Aorta (tissue), 5 donors: ENCODE results near the gene CNOT11. TPM values are rescaled to one million over a fixed set of nuclear protein-coding genes. Genes with fewer than 3 reads are reported as not detected.
A peak's percentile ranks its signal among the peaks of the same experiment; 100 is the strongest.
"Not testable (repeated sequence)": the region's sequence is repeated elsewhere in the genome, so short reads cannot be mapped to it uniquely, and the experiment has no call there.

ENCODE experiments used
- ATAC-seq: fragments of 200-7000 bp; cut with Tn5 transposase; one replicate; pipeline ENCODE4 v1.9.1; 2022; ENCODE audit warnings: moderate library complexity; ENCODE audit not compliant: low FRiP score
- DNase-seq, 2 donors: peaks; one replicate each; pipeline ENCODE4 v3.0.0-alpha.2; 2020
- H3K27ac ChIP-seq, 2 donors: one replicate each; pipeline ENCODE4 v1.5.1; 2013; ENCODE audit warnings: low read length in 2 of 2, mild to moderate bottlenecking in 2 of 2, moderate library complexity in 2 of 2, control low read depth in 1 of 2, inconsistent platforms in 1 of 2, low read depth in 1 of 2
- H3K27me3 ChIP-seq, 2 donors: one replicate each; pipeline ENCODE4 v1.6.1; 2013; ENCODE audit warnings: control low read depth in 1 of 2, low read length in 1 of 2, mild to moderate bottlenecking in 1 of 2, moderate library complexity in 1 of 2; ENCODE audit not compliant: insufficient read depth in 2 of 2, control insufficient read depth in 1 of 2
- H3K36me3 ChIP-seq, 2 donors: one replicate each; pipeline ENCODE4 v1.6.1; 2013; ENCODE audit warnings: control low read depth in 1 of 2, low read length in 1 of 2, mild to moderate bottlenecking in 1 of 2; ENCODE audit not compliant: insufficient read depth in 2 of 2, control insufficient read depth in 1 of 2
- H3K4me1 ChIP-seq, 2 donors: one replicate each; pipeline ENCODE4 v1.6.1; 2013; ENCODE audit warnings: low read length in 2 of 2, control low read depth in 1 of 2, mild to moderate bottlenecking in 1 of 2, moderate library complexity in 1 of 2; ENCODE audit not compliant: insufficient read depth in 2 of 2, control insufficient read depth in 1 of 2
- H3K4me3 ChIP-seq, 2 donors: one replicate each; pipeline ENCODE4 v1.5.1; 2013; ENCODE audit warnings: low read length in 2 of 2, control low read depth in 1 of 2, mild to moderate bottlenecking in 1 of 2
- H3K9me3 ChIP-seq: one replicate; pipeline ENCODE4 v1.6.1; 2013; ENCODE audit warnings: mild to moderate bottlenecking, low read length; ENCODE audit not compliant: control insufficient read depth
- WGBS, 2 donors: extraction: QIAGEN DNeasy Blood & Tissue Kit; methylation state at CpG; one replicate each; pipeline ENCODE4 v1.1.7; 2013; 5-methylcytosine and 5-hydroxymethylcytosine counted together
- intact Hi-C, 2 donors: fragments of 100-400 bp; cut with DNase I; formaldehyde crosslinking; loops; one replicate each; pipeline versions ENCODE4 v1.14.2 to v1.15.0; 2022
- polyA plus RNA-seq, 2 donors: library from polyadenylated mRNA; stranded (reverse); fragments of 200-250 nt; gene quantifications; one replicate each; pipeline ENCODE4 v1.2.3, GENCODE V29; 2013
- total RNA-seq, 2 donors: library from RNA; stranded (reverse); fragmentation: NEBNext Ultra II Directional; extraction: Animal tissue kit (Norgen Biotek cat#: 25700); gene quantifications; one replicate each; pipeline ENCODE4 v1.2.1, GENCODE V29; 2021
- donor health status: healthy with polysubstance abuse.
- donor health status: Bipolar disorder and iron deficiency.
- donor health status: DM: no; HTN: no; CAD: no.
- donor health status: DM: no; HTN: no; CAD: no.
- donor health status: DM: yes; HTN: yes; CAD: no.

The CNOT11 gene
- total and polyA plus RNA-seq, 4 donors = 12.8 to 26.4 (median 20.4) TPM

DNA sequence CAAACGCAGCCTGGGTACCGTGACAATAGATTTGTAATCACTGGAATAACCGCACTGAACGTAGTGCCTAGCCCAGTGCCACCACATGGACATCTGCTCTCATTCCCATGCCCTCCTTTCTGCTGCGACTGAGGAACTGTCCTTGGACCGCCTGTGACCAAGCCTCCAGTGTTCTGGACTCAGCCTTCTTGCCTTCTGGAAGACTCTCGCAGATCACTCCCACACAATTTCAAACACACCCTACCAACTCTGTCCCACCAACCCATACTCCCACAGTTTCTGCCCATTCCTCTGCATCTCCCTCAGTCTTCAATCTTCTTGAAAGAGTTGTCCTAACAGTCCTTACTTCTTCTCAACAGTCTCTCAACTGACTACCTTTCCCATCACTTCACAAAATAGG lies 53.7 kb downstream of the CNOT11 start:
- Histone ChIP-seq H3K27ac (peak overlapping the region in 1 of 2 donors; percentile 31), H3K27me3 (no peaks in the 10 kb centered on the region), H3K36me3 (no peaks in the 10 kb centered on the region), H3K4me1 (peaks cover 0 to 3% of the 10 kb centered on the region in 2 donors), H3K9me3 (no peaks in the 10 kb centered on the region), H3K4me3 (peak overlapping the region; percentile 39 to 80)
- intact Hi-C loops = loop anchor here in 1 of 2 donors (2.0 kb wide), 1 partner anchor 54 kb away; the partner anchor contains the start of gene CNOT11
- WGBS, 2 donors = 37 to 41% methylated on average over 7 of the region's 7 CpGs
- no peak for ATAC-seq
- DNase-seq = no peak

DNA sequence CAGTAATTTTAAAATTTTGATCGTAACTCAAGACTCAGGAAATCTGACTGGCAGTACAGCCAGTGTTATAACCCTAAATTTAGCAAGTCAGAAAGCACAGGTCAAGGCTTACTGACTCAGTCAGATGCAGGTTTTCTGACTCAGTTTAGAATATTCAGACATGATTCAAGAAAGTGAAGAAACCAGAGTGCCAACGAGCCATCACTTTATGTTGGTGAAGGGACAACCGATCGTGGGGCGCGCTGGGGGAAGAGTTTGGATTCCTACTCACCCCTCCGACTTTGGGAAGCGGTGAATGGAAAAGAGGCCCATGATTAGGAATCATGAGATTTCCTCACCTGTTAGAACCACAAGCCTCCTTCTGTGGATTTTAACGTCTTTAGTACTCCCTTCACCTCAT lies 54.8 kb downstream of the CNOT11 start:
- H3K36me3 ChIP-seq = no peaks in the 10 kb centered on the region
- peaks cover 0 to 3% of the 10 kb centered on the region in 2 donors for H3K4me1 ChIP-seq
- H3K4me3 ChIP-seq = peak overlapping the region; percentile 56 to 80
- H3K9me3 ChIP-seq = no peaks in the 10 kb centered on the region
- no peak overlapping the region for H3K27ac ChIP-seq
- 35 to 52% methylated on average over 9 of the region's 9 CpGs for WGBS, 2 donors
- intact Hi-C loops = loop anchor here in 1 of 2 donors (2.0 kb wide), 1 partner anchor 55 kb away; the partner anchor contains the start of gene CNOT11
- ATAC-seq (no peak), DNase-seq (no peak)
- no peaks in the 10 kb centered on the region for H3K27me3 ChIP-seq

DNA sequence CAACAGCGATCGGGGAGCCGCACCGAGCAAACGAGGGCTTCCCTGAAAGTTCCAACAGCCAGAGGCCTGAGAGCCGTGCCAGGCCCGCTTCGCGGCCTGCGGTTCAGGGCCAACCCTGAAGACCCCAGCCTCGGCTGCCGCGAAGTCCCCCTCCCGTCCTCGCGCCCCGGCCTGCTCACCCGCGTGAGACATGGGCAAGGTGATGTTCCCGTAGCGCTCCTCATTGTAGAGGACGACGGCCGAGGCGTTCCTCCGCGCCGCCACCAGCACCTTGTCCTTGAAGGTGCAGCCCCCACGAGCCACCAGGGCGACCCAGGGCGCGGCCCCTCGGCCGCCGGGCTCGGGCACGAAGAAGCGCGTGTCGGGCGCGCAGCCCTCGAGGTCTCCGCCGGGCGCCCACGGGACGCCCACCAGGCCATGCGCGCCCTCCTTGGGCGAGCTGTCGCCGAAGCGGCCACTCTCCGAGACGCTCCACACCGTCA lies 55.3 kb downstream of the CNOT11 start:
- intact Hi-C loops = loop anchor here (1.0 to 2.0 kb wide), 2 partner anchors 55 to 56 kb away; partner anchors contain the start of gene CNOT11 (in 2 of the 2)
- Histone ChIP-seq H3K4me1 (peaks cover 0 to 3% of the 10 kb centered on the region in 2 donors), H3K27me3 (no peaks in the 10 kb centered on the region), H3K4me3 (peak overlapping the region; percentile 56 to 80), H3K9me3 (no peaks in the 10 kb centered on the region), H3K27ac (peak overlapping the region; percentile 8 to 60), H3K36me3 (no peaks in the 10 kb centered on the region)
- peak; percentile 67 to 84 for DNase-seq
- peak; percentile 39 for ATAC-seq
- 1 to 2% methylated on average over 57 of the region's 57 CpGs for WGBS, 2 donors

DNA sequence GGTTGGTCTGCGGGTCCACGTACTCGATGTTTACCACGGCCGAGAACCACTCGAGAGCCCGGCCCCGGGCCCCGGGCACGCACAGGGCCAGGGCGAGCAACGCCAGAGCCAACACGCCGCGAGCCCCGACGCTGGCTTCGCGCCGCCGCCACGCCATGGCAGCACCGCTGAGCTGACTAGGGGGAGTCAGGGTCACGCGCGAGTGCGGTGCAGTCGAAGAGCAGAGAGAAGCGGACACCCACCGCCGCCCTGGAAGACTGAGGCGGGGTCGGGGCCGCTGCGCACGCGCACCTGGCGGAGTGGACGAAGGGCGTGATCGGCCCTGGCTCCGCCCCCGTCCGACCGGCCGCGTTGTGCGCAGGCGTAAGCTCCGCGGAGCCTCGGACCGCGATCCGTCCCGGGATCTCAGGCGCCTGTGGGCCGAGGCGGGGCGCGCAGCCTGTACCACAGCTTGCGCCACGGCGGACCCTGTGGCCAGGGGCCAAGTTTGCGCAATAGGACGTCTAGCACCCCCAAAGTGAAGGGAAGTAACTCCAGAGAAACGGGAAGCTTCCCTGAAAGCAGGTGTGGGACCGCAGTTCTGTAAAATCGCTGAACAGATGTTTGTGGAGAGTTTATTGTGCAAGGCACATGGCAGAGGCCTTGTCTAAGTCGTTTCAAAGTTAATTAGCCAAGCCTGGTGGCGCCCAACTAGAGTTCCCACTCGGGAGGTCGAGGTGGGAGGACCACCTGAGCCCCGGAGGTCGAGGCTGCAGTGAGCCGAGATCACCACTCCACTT lies 55.9 kb downstream of the CNOT11 start, which contains the start of gene RNF149:
Gene RNF149, minus strand, starts transcription at position 270 of the 779 bp plus-strand sequence. Its CDS starts 113 bp downstream, at position 157.
- ATAC-seq (peak; percentile 97), DNase-seq (peak; percentile 97 to 98)
- Histone ChIP-seq H3K4me1 (peaks cover 0 to 3% of the 10 kb centered on the region in 2 donors), H3K9me3 (no peaks in the 10 kb centered on the region), H3K36me3 (no peaks in the 10 kb centered on the region), H3K27me3 (no peaks in the 10 kb centered on the region), H3K4me3 (peak within 1 kb of the TSS; percentile 56 to 80), H3K27ac (peak within 1 kb of the TSS; percentile 8 to 64)
- 4% methylated on average over 71 to 76 of the region's 76 CpGs for WGBS, 2 donors
- intact Hi-C loops = loop anchor here in 1 of 2 donors (1.0 kb wide), 1 partner anchor 56 kb away; the partner anchor contains the start of gene CNOT11

DNA sequence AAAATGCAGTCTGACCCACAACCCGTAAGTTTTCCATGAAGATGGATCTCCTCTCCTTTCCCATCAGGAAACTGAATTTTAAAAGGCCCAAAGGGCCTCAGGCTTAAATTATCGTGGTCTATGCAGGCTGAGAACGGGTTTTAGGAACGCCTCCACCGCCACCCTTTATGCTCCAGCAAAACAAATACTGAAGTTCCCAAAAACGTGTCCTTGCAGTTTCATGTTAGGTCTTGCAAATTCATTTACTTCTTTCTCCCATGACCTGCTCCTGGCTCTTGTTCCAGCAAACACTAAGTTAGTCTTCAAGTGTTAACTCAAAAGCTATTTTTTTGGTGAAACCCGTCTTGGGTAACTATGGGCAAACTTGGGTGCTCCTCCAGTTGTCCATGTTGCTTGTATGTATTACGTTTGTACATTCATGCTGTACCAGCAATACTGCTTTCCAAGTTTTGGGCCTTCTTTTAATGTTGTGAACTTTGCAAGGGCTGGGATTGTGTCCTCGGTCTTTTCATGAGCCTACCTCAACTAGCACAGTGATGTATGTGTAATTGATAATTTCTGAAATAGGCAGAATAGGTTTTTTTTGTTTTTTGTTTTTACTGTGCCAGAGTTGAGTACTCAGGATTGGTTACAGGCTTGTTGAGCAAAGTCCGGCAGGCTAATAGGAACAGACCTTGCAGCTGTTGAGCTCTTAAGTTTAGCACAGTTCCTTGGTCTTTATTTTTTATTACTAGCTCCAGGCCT lies 57.6 kb downstream of the CNOT11 start:
- intact Hi-C loops = no loop called here
- H3K4me3 ChIP-seq = no peak overlapping the region
- no peaks in the 10 kb centered on the region for H3K9me3 ChIP-seq
- no peak overlapping the region for H3K27ac ChIP-seq
- H3K36me3 ChIP-seq = no peaks in the 10 kb centered on the region
- H3K27me3 ChIP-seq = no peaks in the 10 kb centered on the region
- ATAC-seq (no peak), DNase-seq (no peak)
- H3K4me1 ChIP-seq = peaks cover 0 to 3% of the 10 kb centered on the region in 2 donors
- 82 to 90% methylated on average over 10 of the region's 10 CpGs for WGBS, 2 donors

DNA sequence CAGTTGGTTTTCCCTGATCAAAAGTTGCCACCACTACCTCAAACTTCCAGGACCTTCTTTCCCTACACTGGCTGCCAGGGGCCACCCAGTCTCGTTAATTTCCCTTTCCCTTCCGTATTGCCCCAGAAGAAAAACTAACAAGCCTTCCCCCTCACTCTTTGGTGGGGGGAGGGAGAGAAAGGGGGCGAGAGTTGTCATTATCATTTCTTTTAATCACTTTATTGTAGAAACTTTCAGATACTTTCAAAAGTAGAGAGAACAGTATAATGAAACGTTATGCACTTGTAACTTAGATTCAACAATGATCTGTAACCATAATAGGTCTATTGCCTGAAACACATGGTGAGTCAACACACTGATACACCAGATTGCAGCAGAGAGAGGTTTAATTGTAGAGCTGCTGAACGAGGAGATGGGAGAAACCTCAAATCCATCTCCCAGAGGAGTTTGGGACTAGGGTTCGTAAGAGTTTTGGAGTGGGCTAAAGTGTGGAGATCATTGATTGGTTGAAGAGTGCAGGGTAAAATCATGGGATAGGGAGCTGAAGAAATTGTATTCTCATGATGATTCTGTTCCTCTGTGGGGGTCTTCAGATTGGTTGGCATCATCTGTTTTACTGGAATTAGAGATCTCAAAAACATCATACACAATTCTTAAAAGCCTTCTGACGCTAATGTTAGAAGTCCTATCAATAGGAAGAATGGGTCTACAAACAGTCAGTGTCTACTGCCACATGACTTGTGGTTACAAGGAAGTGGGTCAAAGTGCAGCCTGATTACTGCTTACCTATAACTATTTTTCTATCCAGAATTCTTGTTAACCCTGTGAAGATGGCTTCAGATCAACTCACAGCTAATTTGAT lies 58.4 kb downstream of the CNOT11 start:
- ATAC-seq (no peak), DNase-seq (no peak)
- H3K4me1 ChIP-seq = peaks cover 0 to 3% of the 10 kb centered on the region in 2 donors
- no peaks in the 10 kb centered on the region for H3K27me3 ChIP-seq
- H3K36me3 ChIP-seq = no peaks in the 10 kb centered on the region
- no peak overlapping the region for H3K4me3 ChIP-seq
- H3K27ac ChIP-seq = no peak overlapping the region
- WGBS, 2 donors = 79 to 80% methylated on average over 7 of the region's 7 CpGs
- intact Hi-C loops = no loop called here
- H3K9me3 ChIP-seq = no peaks in the 10 kb centered on the region

DNA sequence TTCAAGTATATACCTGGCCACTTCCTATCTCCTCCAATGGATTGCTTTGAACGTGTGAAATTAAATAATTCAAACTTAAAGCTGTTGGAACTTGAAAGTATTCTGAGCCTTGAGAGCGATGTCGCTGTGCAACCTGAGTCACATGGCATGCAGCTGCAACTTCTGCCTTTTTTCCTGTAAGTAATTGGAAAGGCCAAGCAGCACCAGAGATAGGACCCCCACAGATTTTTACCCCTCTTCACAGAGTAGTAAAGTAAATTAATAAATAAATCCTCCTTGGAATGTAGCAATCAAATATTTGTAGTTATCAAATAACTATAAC lies 59.0 kb downstream of the CNOT11 start:
- intact Hi-C loops = no loop called here
- H3K27me3 ChIP-seq = no peaks in the 10 kb centered on the region

DNA sequence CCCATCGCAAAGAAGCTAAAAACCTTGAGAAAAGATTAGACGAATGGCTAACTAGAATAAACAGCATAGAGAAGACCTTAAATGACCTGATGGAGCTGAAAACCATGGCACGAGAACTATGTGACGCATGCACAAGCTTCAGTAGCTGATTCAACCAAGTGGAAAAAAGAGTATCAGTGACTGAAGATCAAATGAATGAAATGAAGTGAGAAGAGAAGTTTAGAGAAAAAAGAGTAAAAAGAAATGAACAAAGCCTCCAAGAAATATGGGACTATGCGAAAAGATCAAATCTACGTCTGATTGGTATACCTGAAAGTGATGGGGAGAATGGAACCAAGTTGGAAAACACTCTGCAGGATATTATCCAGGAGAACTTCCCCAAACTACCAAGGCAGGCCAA lies 63.9 kb downstream of the CNOT11 start:
- H3K4me1 ChIP-seq = not testable (repeated sequence)
- 89 to 93% methylated on average over 4 to 6 of the region's 6 CpGs for WGBS, 2 donors

More for the DNA sequence above, 59.0 kb downstream of the CNOT11 start:
- Histone ChIP-seq H3K27ac (no peak overlapping the region), H3K4me3 (no peak overlapping the region), H3K9me3 (no peaks in the 10 kb centered on the region), H3K36me3 (no peaks in the 10 kb centered on the region), H3K4me1 (no peaks in the 10 kb centered on the region)
- 83 to 89% methylated on average over 3 of the region's 3 CpGs for WGBS, 2 donors
- ATAC-seq (no peak), DNase-seq (no peak)

More for the DNA sequence above, 63.9 kb downstream of the CNOT11 start:
- H3K27ac ChIP-seq, DNase-seq, H3K9me3 ChIP-seq, intact Hi-C loops, H3K27me3 ChIP-seq, H3K4me3 ChIP-seq, ATAC-seq, H3K36me3 ChIP-seq: not testable (repeated sequence)
